HEK293T (cell line): Measurements from ENCODE around the gene ACBD3.

ENCODE experiments used
- ARNT ChIP-seq: fragments of 450-650 bp; IDR thresholded peaks from 2 replicates; pipeline ENCODE4 v1.6.1; 2017; ENCODE audit warnings: mild to moderate bottlenecking
- BHLHE40 ChIP-seq: fragments of 450-650 bp; IDR thresholded peaks from 2 replicates; pipeline ENCODE4 v1.6.1; 2016; ENCODE audit warnings: mild to moderate bottlenecking, moderate library complexity, borderline replicate concordance
- CTBP1 ChIP-seq: fragments of 450-650 bp; IDR thresholded peaks from 2 replicates; pipeline ENCODE4 v1.6.1; 2016; ENCODE audit warnings: borderline replicate concordance
- FOXA1 ChIP-seq: fragments of 450-650 bp; IDR thresholded peaks from 2 replicates; pipeline ENCODE4 v1.6.1; 2016; ENCODE audit warnings: mild to moderate bottlenecking
- FOXK2 ChIP-seq: fragments of 450-650 bp; IDR thresholded peaks from 2 replicates; pipeline ENCODE4 v1.6.1; 2016; ENCODE audit warnings: mild to moderate bottlenecking
- FOXM1 ChIP-seq: fragments of 450-650 bp; IDR thresholded peaks from 2 replicates; pipeline ENCODE4 v1.6.1; 2017; ENCODE audit warnings: mild to moderate bottlenecking, borderline replicate concordance
- HDGF ChIP-seq: fragments of 450-650 bp; IDR thresholded peaks from 2 replicates; pipeline ENCODE4 v1.6.1; 2017; ENCODE audit warnings: antibody characterized with exemption, borderline replicate concordance
- L3MBTL2 ChIP-seq: fragments of 450-650 bp; conservative IDR thresholded peaks from 2 replicates; pipeline ENCODE4 v1.6.1; 2016; ENCODE audit warnings: mild to moderate bottlenecking
- SP1 ChIP-seq: fragments of 450-650 bp; IDR thresholded peaks from 2 replicates; pipeline ENCODE4 v1.6.1; 2017
- SUZ12 ChIP-seq: fragments of 450-650 bp; IDR thresholded peaks from 2 replicates; pipeline ENCODE4 v1.6.1; 2016; ENCODE audit warnings: mild to moderate bottlenecking
- ZNF384 ChIP-seq: fragments of 450-650 bp; IDR thresholded peaks from 2 replicates; pipeline ENCODE4 v1.6.1; 2016

DNA sequence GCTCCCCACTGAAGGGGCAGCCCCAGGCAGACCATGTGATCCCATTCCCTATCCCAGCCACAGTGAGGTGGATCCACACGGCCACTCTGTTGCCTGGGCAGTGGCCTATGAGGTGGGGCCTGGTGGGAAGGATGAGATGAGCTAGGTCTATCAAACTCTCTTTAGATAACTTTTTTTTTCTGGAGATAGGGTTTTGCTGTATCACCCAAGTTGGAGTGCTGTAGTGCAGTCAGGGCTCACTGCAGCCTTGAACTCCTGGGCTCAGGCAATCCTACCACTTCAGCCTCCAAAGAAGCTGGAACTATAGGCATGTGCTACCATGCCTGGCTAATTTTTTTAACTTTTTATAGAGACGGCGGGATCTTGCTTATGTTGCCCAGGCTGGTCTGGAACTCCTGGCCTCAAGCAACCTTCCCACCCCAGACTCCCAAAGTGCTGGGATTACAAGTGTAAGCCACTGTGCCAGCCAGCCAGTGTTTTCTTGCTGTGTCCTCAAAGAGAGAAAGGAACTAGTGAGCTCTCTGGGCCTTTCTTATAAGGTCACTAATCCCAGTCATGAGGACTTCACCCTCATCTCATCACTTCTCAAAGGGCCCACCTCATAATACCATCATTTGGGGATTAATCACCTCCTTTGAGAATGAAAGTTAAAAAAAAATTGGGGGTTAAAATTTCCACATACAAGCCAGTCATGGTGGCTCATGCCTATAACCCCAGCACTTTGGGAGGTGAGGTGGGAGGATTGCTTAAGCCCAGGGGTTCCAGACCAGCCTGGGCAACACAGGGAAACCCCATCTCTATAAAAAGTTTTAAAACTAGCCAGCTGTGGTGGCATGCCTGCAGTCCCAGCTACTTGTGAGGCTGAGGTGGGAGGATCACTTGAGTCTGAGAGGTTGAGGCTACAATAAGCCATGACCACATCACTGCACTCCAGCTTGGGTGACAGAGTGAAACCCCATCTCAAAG is 87.4 kb downstream of the ACBD3 start:
- TF ChIP-seq FOXM1 (no peak), SP1 (no peak), L3MBTL2 (no peak), SUZ12 (no peak), FOXK2 (no peak), FOXA1 (no peak), HDGF (no peak), ARNT (no peak), BHLHE40 (no peak), ZNF384 (no peak), CTBP1 (no peak)
